Measurements from ENCODE around the gene SMAD3.

Gene SMAD3

GRCh38 chr15:67207555-67208207 lies 142.3 kb downstream of the SMAD3 start:
- Histone ChIP-seq H3K36me3 (ENCODE audit: insufficient read depth, insufficient read length, low read length) (peaks cover 43% of the 10 kb centered on the region), H3K9ac (ENCODE audit: insufficient read length, low read depth) (no peak overlapping the region), H3K9me3 (ENCODE audit: insufficient read depth, low read length) (no peaks in the 10 kb centered on the region), H3K4me1 (ENCODE audit: insufficient read depth, insufficient read length) (no peaks in the 10 kb centered on the region), H3K27me3 (ENCODE audit: insufficient read depth, insufficient read length) (no peaks in the 10 kb centered on the region), H3K4me3 (ENCODE audit: insufficient read length, low read depth) (no peak overlapping the region)
- TF ChIP-seq SUZ12 (IDR thresholded peaks at IDR 0.05; ENCODE audit: extremely low read depth, insufficient read depth, insufficient read length) (no peak), YY1 (IDR thresholded peaks at IDR 0.05; ENCODE audit: insufficient read depth, insufficient read length) (no peak), ZNF274 (IDR thresholded peaks at IDR 0.05; ENCODE audit: low read depth, low read length) (no peak)
- no peak for DNase-seq (ENCODE audit: low read depth, low spot score)

- H3K4me3 ChIP-seq (ENCODE audit: insufficient read length, low read depth), result no peak overlapping the region
- H3K9ac ChIP-seq (ENCODE audit: insufficient read length, low read depth), result no peak overlapping the region
- H3K4me1 ChIP-seq (ENCODE audit: insufficient read depth, insufficient read length), result no peaks in the 10 kb centered on the region
- peaks cover 41% of the 10 kb centered on the region for H3K36me3 ChIP-seq (ENCODE audit: insufficient read depth, insufficient read length, low read length)
- DNase-seq (ENCODE audit: low read depth, low spot score), result no peak
- H3K27me3 ChIP-seq (ENCODE audit: insufficient read depth, insufficient read length), result no peaks in the 10 kb centered on the region
- no peaks in the 10 kb centered on the region for H3K9me3 ChIP-seq (ENCODE audit: insufficient read depth, low read length)
- TF ChIP-seq ZNF274 (IDR thresholded peaks at IDR 0.05; ENCODE audit: low read depth, low read length), result no peak
- TF ChIP-seq SUZ12 (IDR thresholded peaks at IDR 0.05; ENCODE audit: extremely low read depth, insufficient read depth, insufficient read length), result no peak
- TF ChIP-seq YY1 (IDR thresholded peaks at IDR 0.05; ENCODE audit: insufficient read depth, insufficient read length), result no peak
These were observed 143.0 kb downstream of the SMAD3 start for GRCh38 chr15:67208396-67208795.

- Histone ChIP-seq H3K36me3 (ENCODE audit: insufficient read depth, insufficient read length, low read length) (peaks cover 30% of the 10 kb centered on the region), H3K4me3 (ENCODE audit: insufficient read length, low read depth) (no peak overlapping the region), H3K27me3 (ENCODE audit: insufficient read depth, insufficient read length) (no peaks in the 10 kb centered on the region), H3K9me3 (ENCODE audit: insufficient read depth, low read length) (no peaks in the 10 kb centered on the region), H3K9ac (ENCODE audit: insufficient read length, low read depth) (no peak overlapping the region), H3K4me1 (ENCODE audit: insufficient read depth, insufficient read length) (no peaks in the 10 kb centered on the region)
- TF ChIP-seq ZNF274 (IDR thresholded peaks at IDR 0.05; ENCODE audit: low read depth, low read length), result no peak
- TF ChIP-seq YY1 (IDR thresholded peaks at IDR 0.05; ENCODE audit: insufficient read depth, insufficient read length), result no peak
- TF ChIP-seq SUZ12 (IDR thresholded peaks at IDR 0.05; ENCODE audit: extremely low read depth, insufficient read depth, insufficient read length), result no peak
- DNase-seq (ENCODE audit: low read depth, low spot score), result no peak
These were observed 145.3 kb downstream of the SMAD3 start for GRCh38 chr15:67210555-67211168.

DNA sequence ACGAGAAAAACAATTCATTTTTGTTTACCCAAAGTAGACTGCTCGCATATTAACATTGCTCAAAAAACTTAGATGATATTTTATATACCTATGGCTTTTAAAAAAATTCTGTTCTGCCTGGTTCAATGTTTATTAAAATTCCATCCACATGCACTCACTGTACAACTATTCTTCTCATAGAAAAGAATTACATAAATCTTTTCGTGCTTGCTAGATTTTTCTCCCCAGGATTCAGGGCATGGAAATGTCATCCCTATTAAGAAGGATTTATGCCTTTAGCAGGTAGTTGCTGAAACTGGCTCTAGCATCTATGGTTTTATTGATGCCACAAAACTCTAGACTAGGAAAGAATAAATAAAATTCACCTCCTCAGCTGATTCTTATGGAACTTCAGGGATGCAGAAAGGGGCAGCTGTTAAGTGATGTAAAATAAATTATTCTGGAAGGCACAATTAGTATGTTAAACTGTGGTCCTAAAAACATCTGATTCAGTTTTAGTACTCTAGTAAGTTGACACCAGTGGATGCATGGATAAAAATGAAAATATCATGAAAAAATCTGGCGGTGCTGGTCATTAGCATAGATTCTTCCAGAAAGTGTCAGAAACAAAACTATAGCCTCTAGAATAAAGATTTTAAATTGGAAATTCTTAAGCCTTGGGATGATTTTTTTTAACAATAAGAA lies 147.4 kb downstream of the SMAD3 start:
- no peaks in the 10 kb centered on the region for H3K9me3 ChIP-seq (ENCODE audit: insufficient read depth, low read length)
- no peak for DNase-seq (ENCODE audit: low read depth, low spot score)
- H3K27me3 ChIP-seq (ENCODE audit: insufficient read depth, insufficient read length), result no peaks in the 10 kb centered on the region
- H3K4me1 ChIP-seq (ENCODE audit: insufficient read depth, insufficient read length), result no peaks in the 10 kb centered on the region
- peaks cover 17% of the 10 kb centered on the region for H3K36me3 ChIP-seq (ENCODE audit: insufficient read depth, insufficient read length, low read length)
- TF ChIP-seq SUZ12 (IDR thresholded peaks at IDR 0.05; ENCODE audit: extremely low read depth, insufficient read depth, insufficient read length), result no peak
- TF ChIP-seq YY1 (IDR thresholded peaks at IDR 0.05; ENCODE audit: insufficient read depth, insufficient read length), result no peak
- TF ChIP-seq ZNF274 (IDR thresholded peaks at IDR 0.05; ENCODE audit: low read depth, low read length), result no peak
- H3K9ac ChIP-seq (ENCODE audit: insufficient read length, low read depth), result no peak overlapping the region
- H3K4me3 ChIP-seq (ENCODE audit: insufficient read length, low read depth), result no peak overlapping the region

- no peak for DNase-seq (ENCODE audit: low read depth, low spot score)
- no peak overlapping the region for H3K4me3 ChIP-seq (ENCODE audit: insufficient read length, low read depth)
- TF ChIP-seq YY1 (IDR thresholded peaks at IDR 0.05; ENCODE audit: insufficient read depth, insufficient read length) (no peak), ZNF274 (IDR thresholded peaks at IDR 0.05; ENCODE audit: low read depth, low read length) (no peak), SUZ12 (IDR thresholded peaks at IDR 0.05; ENCODE audit: extremely low read depth, insufficient read depth, insufficient read length) (no peak)
- no peaks in the 10 kb centered on the region for H3K27me3 ChIP-seq (ENCODE audit: insufficient read depth, insufficient read length)
- peaks cover 9% of the 10 kb centered on the region for H3K36me3 ChIP-seq (ENCODE audit: insufficient read depth, insufficient read length, low read length)
- no peaks in the 10 kb centered on the region for H3K9me3 ChIP-seq (ENCODE audit: insufficient read depth, low read length)
- no peak overlapping the region for H3K9ac ChIP-seq (ENCODE audit: insufficient read length, low read depth)
- H3K4me1 ChIP-seq (ENCODE audit: insufficient read depth, insufficient read length), result no peaks in the 10 kb centered on the region
These were observed 149.7 kb downstream of the SMAD3 start for GRCh38 chr15:67215102-67215501.

DNA sequence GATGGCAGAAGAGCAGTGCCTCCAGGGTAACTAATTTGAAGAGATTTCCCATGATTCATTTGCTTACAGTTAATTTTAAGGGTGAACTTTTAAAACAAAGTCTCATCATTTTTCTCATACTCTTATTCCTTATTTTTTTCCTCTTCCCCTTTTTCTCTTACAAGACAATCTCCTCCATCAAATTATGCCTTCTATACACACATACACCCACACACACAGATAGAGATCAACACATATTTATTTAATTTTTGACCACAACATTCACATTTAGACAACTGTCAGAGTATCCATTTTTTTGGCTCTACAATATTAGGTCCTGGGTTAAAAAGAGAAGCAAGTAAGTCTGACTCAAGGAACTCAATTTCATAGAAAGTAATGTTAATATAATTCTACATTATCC lies 151.5 kb downstream of the SMAD3 start:
- Histone ChIP-seq H3K9ac (ENCODE audit: insufficient read length, low read depth) (no peak overlapping the region), H3K27me3 (ENCODE audit: insufficient read depth, insufficient read length) (no peaks in the 10 kb centered on the region), H3K4me3 (ENCODE audit: insufficient read length, low read depth) (no peak overlapping the region), H3K9me3 (ENCODE audit: insufficient read depth, low read length) (no peaks in the 10 kb centered on the region), H3K4me1 (ENCODE audit: insufficient read depth, insufficient read length) (no peaks in the 10 kb centered on the region), H3K36me3 (ENCODE audit: insufficient read depth, insufficient read length, low read length) (peaks cover 16% of the 10 kb centered on the region)
- no peak for TF ChIP-seq SUZ12 (IDR thresholded peaks at IDR 0.05; ENCODE audit: extremely low read depth, insufficient read depth, insufficient read length)
- no peak for TF ChIP-seq YY1 (IDR thresholded peaks at IDR 0.05; ENCODE audit: insufficient read depth, insufficient read length)
- TF ChIP-seq ZNF274 (IDR thresholded peaks at IDR 0.05; ENCODE audit: low read depth, low read length), result no peak
- no peak for DNase-seq (ENCODE audit: low read depth, low spot score)

- H3K9me3 ChIP-seq (ENCODE audit: insufficient read depth, low read length), result no peaks in the 10 kb centered on the region
These were observed 153.0 kb downstream of the SMAD3 start for GRCh38 chr15:67218428-67218827.

More at GRCh38 chr15:67218428-67218827, 153.0 kb downstream of the SMAD3 start:
- H3K27me3 ChIP-seq (ENCODE audit: insufficient read depth, insufficient read length), result no peaks in the 10 kb centered on the region
- peaks cover 13% of the 10 kb centered on the region for H3K36me3 ChIP-seq (ENCODE audit: insufficient read depth, insufficient read length, low read length)
- DNase-seq (ENCODE audit: low read depth, low spot score), result no peak
- H3K4me3 ChIP-seq (ENCODE audit: insufficient read length, low read depth), result no peak overlapping the region
- H3K9ac ChIP-seq (ENCODE audit: insufficient read length, low read depth), result no peak overlapping the region
- no peak for TF ChIP-seq ZNF274 (IDR thresholded peaks at IDR 0.05; ENCODE audit: low read depth, low read length)
- TF ChIP-seq SUZ12 (IDR thresholded peaks at IDR 0.05; ENCODE audit: extremely low read depth, insufficient read depth, insufficient read length), result no peak
- TF ChIP-seq YY1 (IDR thresholded peaks at IDR 0.05; ENCODE audit: insufficient read depth, insufficient read length), result no peak
- no peaks in the 10 kb centered on the region for H3K4me1 ChIP-seq (ENCODE audit: insufficient read depth, insufficient read length)
